Stomach (tissue), 9 donors: ENCODE measurements around the gene RANBP10. TPM values are rescaled to one million over a fixed set of nuclear protein-coding genes. Genes with fewer than 3 reads are reported as not detected.

ENCODE experiments used
- DNase-seq, 2 donors: peaks; one replicate each; pipeline versions ENCODE4 v3.0.0 to v3.0.0-alpha.2; 2013 to 2019
- H3K27ac ChIP-seq, 5 donors: fragments of 200-600 bp in 4 of 5; sonication (generic) in 4 of 5; one replicate each; pipeline ENCODE4 v1.5.1; 2013 to 2019; ENCODE audit warnings: mild to moderate bottlenecking in 1 of 5, moderate library complexity in 1 of 5
- H3K27me3 ChIP-seq, 3 donors: fragments of 200-600 bp; sonication (generic); one replicate each; pipeline ENCODE4 v1.5.1; 2017 to 2019; ENCODE audit warnings: mixed run types in 1 of 3
- H3K36me3 ChIP-seq, 4 donors: fragments of 200-600 bp; sonication (generic); 1 replicate in 3 of 4; 2 replicates in 1 of 4; pipeline ENCODE4 v1.5.1; 2016 to 2019
- H3K4me1 ChIP-seq, 4 donors: fragments of 200-600 bp; sonication (generic); one replicate each; pipeline ENCODE4 v1.5.1; 2016 to 2019
- H3K4me3 ChIP-seq, 4 donors: fragments of 200-600 bp; sonication (generic) in 3 of 4; one replicate each; pipeline ENCODE4 v1.5.1; 2016 to 2019; ENCODE audit warnings: mild to moderate bottlenecking in 1 of 4
- H3K9me3 ChIP-seq, 4 donors: fragments of 200-600 bp; sonication (generic); one replicate each; pipeline ENCODE4 v1.5.1; 2016 to 2019
- CTCF ChIP-seq, 7 experiments: fragments of 450-650 bp in 4 of 7; fragments of 200-600 bp in 3 of 7; sonication (generic) in 3 of 7; IDR thresholded peaks; one replicate each; pipeline ENCODE4 v1.5.1; 2016 to 2019; ENCODE audit warnings: antibody characterized with exemption in 7 of 7, control low read depth in 2 of 7, mild to moderate bottlenecking in 1 of 7
- EP300 ChIP-seq: sonication (generic); formaldehyde crosslinking; IDR thresholded peaks from one replicate; pipeline ENCODE4 v1.6.1; 2017; ENCODE audit warnings: antibody characterized with exemption
- POLR2A ChIP-seq, 4 donors: fragments of 450-650 bp; IDR thresholded peaks; one replicate each; pipeline ENCODE4 v1.6.1; 2016; ENCODE audit warnings: antibody characterized with exemption in 4 of 4, control low read depth in 2 of 4, mild to moderate bottlenecking in 1 of 4, moderate library complexity in 1 of 4
- POLR2AphosphoS5 ChIP-seq, 3 donors: sonication (generic); formaldehyde crosslinking; IDR thresholded peaks; one replicate each; pipeline ENCODE4 v1.6.1; 2016; ENCODE audit warnings: antibody characterized with exemption in 3 of 3
- WGBS, 5 donors: extraction: QIAGEN DNeasy Blood & Tissue Kit in 3 of 5; methylation state at CpG; one replicate each; pipeline versions ENCODE4 v1.1.5 to v1.1.7; 2013 to 2018; 5-methylcytosine and 5-hydroxymethylcytosine counted together
- intact Hi-C: fragments of 100-400 bp; cut with DNase I; formaldehyde crosslinking; loops from one replicate; pipeline ENCODE4 v1.15.1; 2023; ENCODE audit warnings: low total_unique reads
- polyA plus RNA-seq, 3 donors: library from polyadenylated mRNA; stranded (reverse); fragments of 200-250 nt; gene quantifications; one replicate each; pipeline ENCODE4 v1.2.3, GENCODE V29; 2013
- total RNA-seq, 5 donors: library from RNA; depleted of rRNA; stranded (reverse); fragments of >200 nt; gene quantifications; one replicate each; pipeline versions ENCODE4 v1.1.0 to v1.2.3, GENCODE V29; 2014 to 2016
- donor health status: healthy with polysubstance abuse.
- donor health status: Bipolar disorder and iron deficiency.
- donor health status: healthy.

The RANBP10 gene
- total and polyA plus RNA-seq, 8 donors = 2.9 to 37.3 (median 8.0) TPM

GRCh38 chr16:67707210-67707609 is 99.2 kb downstream of the RANBP10 start:
- intact Hi-C loops = no loop called here
- Histone ChIP-seq H3K9me3 (no peaks in the 10 kb centered on the region), H3K27me3 (no peaks in the 10 kb centered on the region), H3K36me3 (no peaks in the 10 kb centered on the region), H3K27ac (no peak overlapping the region), H3K4me3 (no peak overlapping the region), H3K4me1 (peaks cover 0 to 14% (median 7%) of the 10 kb centered on the region in 4 donors)
- TF ChIP-seq POLR2A (IDR thresholded peaks at IDR 0.05) (no peak), CTCF (IDR thresholded peaks at IDR 0.05) (no peak), EP300 (no peak), POLR2AphosphoS5 (IDR thresholded peaks at IDR 0.05) (no peak)
- WGBS, 5 donors = 88 to 100% (median 98%) methylated on average over 4 of the region's 4 CpGs
- DNase-seq = no peak

GRCh38 chr16:67704110-67704509 is 102.2 kb downstream of the RANBP10 start:
- intact Hi-C loops = no loop called here
- Histone ChIP-seq H3K27ac (no peak overlapping the region), H3K4me1 (peaks cover 0 to 7% (median 2%) of the 10 kb centered on the region in 4 donors), H3K36me3 (peaks cover 0 to 5% (median under 1%) of the 10 kb centered on the region in 4 donors), H3K9me3 (peaks cover 0 to 5% (median 2%) of the 10 kb centered on the region in 4 donors), H3K27me3 (no peaks in the 10 kb centered on the region), H3K4me3 (no peak overlapping the region)
- 82 to 89% (median 86%) methylated on average over 5 of the region's 5 CpGs for WGBS, 5 donors
- DNase-seq = no peak
- TF ChIP-seq POLR2AphosphoS5 (IDR thresholded peaks at IDR 0.05) = no peak
- no peak for TF ChIP-seq CTCF (IDR thresholded peaks at IDR 0.05)
- no peak for TF ChIP-seq EP300
- no peak for TF ChIP-seq POLR2A (IDR thresholded peaks at IDR 0.05)

- WGBS, 5 donors = 63 to 74% (median 66%) methylated on average over 2 of the region's 2 CpGs
- Histone ChIP-seq H3K4me3 (no peak overlapping the region), H3K36me3 (peaks cover 0 to 9% (median 2%) of the 10 kb centered on the region in 4 donors), H3K27me3 (no peaks in the 10 kb centered on the region), H3K4me1 (peaks cover 0 to 7% (median 2%) of the 10 kb centered on the region in 4 donors), H3K9me3 (peaks cover 0 to 6% (median 3%) of the 10 kb centered on the region in 4 donors), H3K27ac (no peak overlapping the region)
- intact Hi-C loops = no loop called here
- no peak for DNase-seq
- TF ChIP-seq CTCF (IDR thresholded peaks at IDR 0.05) (no peak), EP300 (no peak), POLR2AphosphoS5 (IDR thresholded peaks at IDR 0.05) (no peak), POLR2A (IDR thresholded peaks at IDR 0.05) (no peak)
Measured at GRCh38 chr16:67703626-67704025, 102.7 kb downstream of the RANBP10 start.

GRCh38 chr16:67702130-67702529 is 104.2 kb downstream of the RANBP10 start:
- no peak overlapping the region for H3K4me3 ChIP-seq
- peaks cover 0 to 9% (median 5%) of the 10 kb centered on the region in 4 donors for H3K36me3 ChIP-seq
- no peak overlapping the region for H3K27ac ChIP-seq
- H3K27me3 ChIP-seq = no peaks in the 10 kb centered on the region
- intact Hi-C loops = no loop called here
- H3K9me3 ChIP-seq = peaks cover 0 to 6% (median 3%) of the 10 kb centered on the region in 4 donors
- TF ChIP-seq POLR2A (IDR thresholded peaks at IDR 0.05) (no peak), CTCF (IDR thresholded peaks at IDR 0.05) (no peak), POLR2AphosphoS5 (IDR thresholded peaks at IDR 0.05) (no peak), EP300 (no peak)
- DNase-seq = no peak
- H3K4me1 ChIP-seq = peaks cover 0 to 19% (median 9%) of the 10 kb centered on the region in 4 donors
- 92 to 97% (median 93%) methylated on average over 4 of the region's 4 CpGs for WGBS, 5 donors
